Right atrium auricular region (tissue), 2 donors: ENCODE measurements around the gene CD1D. TPM values are rescaled to one million over a fixed set of nuclear protein-coding genes. Genes with fewer than 3 reads are reported as not detected.
"Not testable (repeated sequence)": the region's sequence is repeated elsewhere in the genome, so short reads cannot be mapped to it uniquely, and the experiment has no call there.

Experiments used
- DNase-seq: peaks from one replicate; pipeline ENCODE4 v3.0.0-alpha.2; 2019; ENCODE audit warnings: low spot score
- H3K27ac ChIP-seq, 2 donors: fragments of 200-600 bp; sonication (generic); 1 replicate in 1 of 2; 2 replicates in 1 of 2; pipeline ENCODE4 v1.5.1; 2016 to 2019
- H3K27me3 ChIP-seq, 2 donors: fragments of 200-600 bp; sonication (generic); one replicate each; pipeline versions ENCODE4 v1.5.1 to v1.6.0; 2017 to 2019
- H3K36me3 ChIP-seq: fragments of 200-600 bp; sonication (generic); one replicate; pipeline ENCODE4 v1.5.1; 2016
- H3K4me1 ChIP-seq, 2 donors: fragments of 200-600 bp; sonication (generic); one replicate each; pipeline versions ENCODE4 v1.5.1 to v1.6.0; 2017 to 2019
- H3K4me3 ChIP-seq, 2 donors: fragments of 200-600 bp; sonication (generic); 1 replicate in 1 of 2; 2 replicates in 1 of 2; pipeline ENCODE4 v1.5.1; 2017 to 2019; ENCODE audit warnings: mild to moderate bottlenecking in 1 of 2, moderate library complexity in 1 of 2
- H3K9me3 ChIP-seq, 2 donors: fragments of 200-600 bp; sonication (generic); one replicate each; pipeline ENCODE4 v1.5.1; 2019
- CTCF ChIP-seq, 2 donors: fragments of 200-600 bp; sonication (generic); IDR thresholded peaks; one replicate each; pipeline ENCODE4 v1.5.1; 2019; ENCODE audit warnings: antibody characterized with exemption in 2 of 2
- total RNA-seq, 2 donors: library from RNA; depleted of rRNA; stranded (reverse); fragments of >200 nt; gene quantifications; one replicate each; pipeline ENCODE4 v1.1.0, GENCODE V29; 2016

CD1D gene
- total RNA-seq, 2 donors from 2014 or later, result 0.48 to 2.0 TPM

DNA sequence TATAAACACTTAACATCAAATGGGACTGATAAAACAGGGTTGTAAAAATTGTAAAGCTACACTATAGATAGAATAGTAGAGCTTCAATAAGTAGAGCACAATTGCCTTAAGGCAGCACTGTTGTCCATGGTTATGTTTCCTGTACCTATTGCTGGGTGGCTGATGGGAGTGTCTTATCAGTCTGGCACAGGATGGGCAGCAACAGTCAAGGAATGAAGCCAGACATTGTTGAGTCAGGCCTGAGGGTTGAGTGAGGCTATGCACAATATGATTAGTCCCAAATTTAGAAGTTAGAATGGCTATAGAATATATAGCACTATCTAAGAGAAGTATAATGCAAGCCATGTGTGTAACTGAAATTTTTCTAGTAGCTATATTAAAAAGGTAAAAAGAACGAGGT, 25.0 kb upstream of the CD1D start:
- H3K27me3 ChIP-seq, result no peaks in the 10 kb centered on the region
- no peak for TF ChIP-seq CTCF (IDR thresholded peaks at IDR 0.05)
- H3K4me1 ChIP-seq, result no peaks in the 10 kb centered on the region
- H3K27ac ChIP-seq, result no peak overlapping the region
- DNase-seq, result no peak
- H3K4me3 ChIP-seq, result no peak overlapping the region
- H3K36me3 ChIP-seq, result no peaks in the 10 kb centered on the region
- H3K9me3 ChIP-seq, result no peaks in the 10 kb centered on the region

DNA sequence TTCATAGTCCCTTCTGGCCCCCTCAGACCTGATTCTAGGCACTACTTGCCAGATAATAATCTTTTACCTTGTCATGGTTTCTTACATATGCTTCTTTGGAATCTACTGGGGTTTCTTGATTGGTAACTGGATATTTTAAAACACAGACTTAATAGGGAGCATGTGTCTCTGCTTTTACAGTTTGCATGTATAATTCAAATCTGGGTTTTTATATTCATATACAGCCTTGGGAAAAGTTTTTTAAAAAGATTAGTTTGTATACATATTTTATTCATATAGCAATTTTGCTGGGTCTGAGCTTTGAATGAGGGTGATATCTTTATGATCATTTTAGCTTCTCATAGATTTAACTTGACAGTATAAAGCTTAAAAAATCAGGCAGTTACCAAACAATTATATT, 21.1 kb upstream of the CD1D start:
- Histone ChIP-seq H3K4me3 (no peak overlapping the region), H3K36me3 (no peaks in the 10 kb centered on the region), H3K27me3 (no peaks in the 10 kb centered on the region), H3K4me1 (no peaks in the 10 kb centered on the region), H3K27ac (no peak overlapping the region), H3K9me3 (no peaks in the 10 kb centered on the region)
- no peak for TF ChIP-seq CTCF (IDR thresholded peaks at IDR 0.05)
- no peak for DNase-seq

DNA sequence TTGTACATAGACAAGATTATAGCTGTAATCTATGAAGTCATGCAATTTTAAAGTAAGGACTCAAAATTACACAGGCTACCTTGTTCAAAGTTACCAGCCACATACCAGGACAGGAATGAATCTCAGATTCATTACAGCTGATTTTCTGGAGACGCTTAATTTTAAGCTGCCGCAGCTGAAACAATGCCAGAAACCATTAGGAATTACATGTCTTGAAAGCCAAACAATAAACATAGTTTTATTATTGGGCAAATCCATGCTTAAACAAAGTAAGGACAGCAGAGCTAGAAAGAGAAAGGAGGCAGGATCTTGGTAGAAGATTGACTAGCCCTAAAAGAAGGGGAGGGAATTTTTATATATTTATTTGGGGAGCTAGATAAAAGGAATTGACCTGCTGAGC, 19.2 kb upstream of the CD1D start:
- TF ChIP-seq CTCF (IDR thresholded peaks at IDR 0.05), result no peak
- H3K9me3 ChIP-seq, result no peaks in the 10 kb centered on the region
- H3K4me3 ChIP-seq, result no peak overlapping the region
- no peak overlapping the region for H3K27ac ChIP-seq
- no peaks in the 10 kb centered on the region for H3K27me3 ChIP-seq
- H3K36me3 ChIP-seq, result no peaks in the 10 kb centered on the region
- no peaks in the 10 kb centered on the region for H3K4me1 ChIP-seq
- DNase-seq, result no peak

DNA sequence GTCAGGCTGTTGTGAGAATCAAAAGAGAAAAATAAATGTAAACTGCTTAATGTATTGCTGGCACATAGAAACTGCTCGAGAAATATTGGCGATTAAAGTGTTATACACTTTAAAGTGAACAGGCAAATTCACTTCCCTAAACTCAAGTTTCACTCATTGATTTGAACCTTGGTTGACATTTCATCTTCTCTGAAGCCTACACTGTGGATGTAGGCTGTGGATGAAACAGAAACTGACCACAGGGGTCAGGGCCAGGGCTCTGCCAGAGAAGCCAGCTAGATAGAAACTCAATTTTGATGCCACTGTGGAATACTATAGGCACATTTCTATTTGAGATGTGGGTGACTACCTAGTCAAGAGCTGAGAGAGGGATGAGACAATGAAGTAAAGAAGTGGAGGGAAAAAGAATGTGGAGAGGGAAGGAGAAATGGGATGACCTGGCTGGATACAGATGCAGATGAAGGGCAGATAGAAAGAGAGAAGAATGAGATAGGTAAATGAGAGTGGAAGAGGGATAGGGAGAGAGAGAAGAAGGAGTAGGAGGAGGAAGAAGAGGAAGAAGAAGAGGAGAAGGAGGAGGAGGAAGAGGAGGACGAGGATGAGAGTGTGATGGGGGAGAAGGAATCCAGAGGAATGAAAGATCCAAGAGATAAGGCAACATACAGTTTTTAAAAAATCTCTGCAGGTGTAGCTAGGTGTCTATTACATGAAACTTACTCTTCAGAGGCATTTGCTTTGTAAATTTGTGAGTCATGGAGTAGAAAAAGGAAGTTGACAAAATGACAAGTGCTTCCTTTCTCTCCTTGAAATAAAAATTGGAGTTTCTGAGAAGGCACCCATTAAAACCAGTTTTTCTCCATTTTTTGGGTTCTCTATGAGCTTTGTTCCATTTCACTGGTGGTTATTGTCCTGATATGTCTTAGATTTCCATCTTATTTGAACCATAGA, 17.4 kb upstream of the CD1D start:
- Histone ChIP-seq H3K27me3 (no peaks in the 10 kb centered on the region), H3K27ac (no peak overlapping the region), H3K4me3 (no peak overlapping the region), H3K36me3 (no peaks in the 10 kb centered on the region), H3K9me3 (no peaks in the 10 kb centered on the region), H3K4me1 (no peaks in the 10 kb centered on the region)
- no peak for DNase-seq
- no peak for TF ChIP-seq CTCF (IDR thresholded peaks at IDR 0.05)

DNA sequence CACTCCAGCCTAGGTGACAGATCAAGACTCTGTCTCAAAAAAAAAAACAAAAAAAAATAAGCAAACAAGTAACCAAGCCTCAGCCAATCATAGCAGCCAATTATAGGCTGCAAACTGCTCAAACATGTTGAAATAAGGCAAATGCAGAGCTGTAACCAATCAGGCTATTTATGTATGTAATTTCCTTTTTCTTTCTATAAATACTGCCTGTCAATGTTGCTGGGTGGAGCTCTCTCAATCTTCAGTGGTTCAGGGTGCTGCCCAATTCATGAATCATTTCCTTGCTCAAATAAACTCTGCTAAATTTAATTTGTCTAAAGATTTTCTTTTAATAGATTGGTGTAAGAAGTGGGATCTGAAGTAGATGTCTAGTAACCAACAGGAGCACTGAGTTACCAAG, 11.6 kb upstream of the CD1D start:
- Histone ChIP-seq H3K4me1 (no peaks in the 10 kb centered on the region), H3K4me3 (no peak overlapping the region), H3K27me3 (no peaks in the 10 kb centered on the region), H3K36me3 (no peaks in the 10 kb centered on the region), H3K27ac (no peak overlapping the region), H3K9me3 (no peaks in the 10 kb centered on the region)
- TF ChIP-seq CTCF (IDR thresholded peaks at IDR 0.05), result no peak
- DNase-seq, result no peak

- H3K36me3 ChIP-seq, DNase-seq, H3K4me3 ChIP-seq, H3K27ac ChIP-seq, H3K27me3 ChIP-seq, H3K9me3 ChIP-seq: not testable (repeated sequence)
- peaks cover 0 to 20% of the 10 kb centered on the region in 2 donors for H3K4me1 ChIP-seq
Measured at GRCh38 chr1:158175915-158176314, 4.8 kb upstream of the CD1D start.
